OCI-LY3 (cell line): Measurements from ENCODE around the gene PPEF2.

Experiments
- H2AFZ ChIP-seq: fragments of 200-600, 300-600 bp; shearing (Covaris generic); 2 replicates; pipeline ENCODE4 v1.6.0; 2014; ENCODE audit warnings: antibody characterized with exemption, low read depth, low read length
- H3K27ac ChIP-seq: fragments of 200-600, 300-600 bp; sonication (generic); 2 replicates; pipeline ENCODE4 v1.5.1; 2014; ENCODE audit warnings: mild to moderate bottlenecking, low read length, moderate library complexity, mixed read lengths
- H3K27me3 ChIP-seq: fragments of 200-600, 300-600 bp; sonication (generic); 2 replicates; pipeline ENCODE4 v1.6.1; 2014; ENCODE audit warnings: low read depth, low read length, mixed read lengths
- H3K36me3 ChIP-seq: fragments of 200-600, 300-600 bp; sonication (generic); replicated peaks from 2 replicates; pipeline ENCODE3; 2014; ENCODE audit warnings: low read depth, low read length, mixed read lengths
- H3K4me1 ChIP-seq: fragments of 300-600, 200-600 bp; sonication (generic); 2 replicates; pipeline ENCODE4 v1.6.1; 2014; ENCODE audit warnings: low read length, mixed read lengths
- H3K4me2 ChIP-seq: fragments of 200-600, 300-600 bp; sonication (generic); 2 replicates; pipeline ENCODE4 v1.6.1; 2014; ENCODE audit warnings: low read length, mixed read lengths
- H3K4me3 ChIP-seq: fragments of 300-600, 200-600 bp; sonication (generic); 2 replicates; pipeline ENCODE4 v1.5.1; 2014; ENCODE audit warnings: antibody characterized with exemption, mild to moderate bottlenecking, low read length, moderate library complexity
- H3K79me2 ChIP-seq: fragments of 300-600, 200-600 bp; shearing (Covaris generic); 2 replicates; pipeline ENCODE4 v1.6.1; 2014; ENCODE audit warnings: mild to moderate bottlenecking, low read length, mixed read lengths
- H3K9ac ChIP-seq: fragments of 300-600, 200-600 bp; shearing (Covaris generic); 2 replicates; pipeline ENCODE4 v1.6.0; 2014; ENCODE audit warnings: mild to moderate bottlenecking, low read length, moderate library complexity
- H3K9me3 ChIP-seq: fragments of 200-600, 300-600 bp; shearing (Covaris generic); 2 replicates; pipeline ENCODE4 v1.6.1; 2014; ENCODE audit warnings: low read length, mixed read lengths; ENCODE audit not compliant: insufficient read depth
- H4K20me1 ChIP-seq: fragments of 200-600, 300-600 bp; sonication (generic); 2 replicates; pipeline ENCODE4 v1.6.1; 2016; ENCODE audit warnings: low read length, mixed read lengths; ENCODE audit not compliant: insufficient read depth
- CTCF ChIP-seq: fragments of 200-600, 300-600 bp; sonication (generic); IDR thresholded peaks from 2 replicates; pipeline ENCODE4 v1.5.1; 2014; ENCODE audit warnings: antibody characterized with exemption, low read length, low read depth
- EZH2phosphoT487 ChIP-seq: fragments of 200-600 bp; shearing (Covaris generic); IDR thresholded peaks from 2 replicates; pipeline ENCODE4 v1.6.1; 2018; ENCODE audit warnings: antibody characterized with exemption, mixed run types, low read depth

The PPEF2 gene

GRCh38 chr4:75878246-75878756 lies 24.0 kb downstream of the PPEF2 start:
- no peak for TF ChIP-seq EZH2phosphoT487
- no peak for TF ChIP-seq CTCF
- Histone ChIP-seq H3K4me1 (no peaks in the 10 kb centered on the region), H3K9ac (no peak overlapping the region), H3K9me3 (no peaks in the 10 kb centered on the region), H3K4me3 (no peak overlapping the region), H3K79me2 (no peaks in the 10 kb centered on the region), H3K36me3 (no peaks in the 10 kb centered on the region), H3K27me3 (peaks cover 14% of the 10 kb centered on the region), H3K4me2 (no peak overlapping the region), H3K27ac (no peak overlapping the region), H4K20me1 (no peaks in the 10 kb centered on the region), H2AFZ (no peak overlapping the region)

DNA sequence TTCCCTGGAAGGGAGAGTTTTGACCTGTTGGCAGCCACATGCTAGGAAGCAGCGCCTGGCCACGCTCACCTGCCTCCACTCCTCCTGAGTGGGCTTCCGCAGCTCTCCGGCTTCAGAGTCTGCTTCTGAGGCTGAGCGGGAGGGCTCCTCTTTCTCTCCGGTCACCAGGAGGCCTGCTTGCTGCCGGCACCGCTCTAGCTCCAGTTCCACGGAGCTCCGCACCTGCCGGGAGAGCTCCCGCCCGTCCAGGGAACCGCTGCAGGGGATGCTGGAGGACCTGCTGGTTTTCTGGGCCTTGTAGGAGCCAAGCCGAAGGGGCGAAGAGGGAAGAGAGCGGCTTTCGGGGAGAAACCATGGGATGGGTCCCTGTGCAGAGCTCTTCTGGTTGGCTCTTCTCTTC lies 26.0 kb downstream of the PPEF2 start:
- H3K9ac ChIP-seq = no peak overlapping the region
- H3K27ac ChIP-seq = no peak overlapping the region
- no peak for TF ChIP-seq CTCF
- TF ChIP-seq EZH2phosphoT487 = no peak
- H3K36me3 ChIP-seq = no peaks in the 10 kb centered on the region
- H3K9me3 ChIP-seq = no peaks in the 10 kb centered on the region
- no peak overlapping the region for H2AFZ ChIP-seq
- H3K4me2 ChIP-seq = no peak overlapping the region
- no peaks in the 10 kb centered on the region for H3K79me2 ChIP-seq
- H3K4me3 ChIP-seq = no peak overlapping the region
- H3K4me1 ChIP-seq = no peaks in the 10 kb centered on the region
- peaks cover 14% of the 10 kb centered on the region for H3K27me3 ChIP-seq
- no peaks in the 10 kb centered on the region for H4K20me1 ChIP-seq

- Histone ChIP-seq H3K36me3 (no peaks in the 10 kb centered on the region), H3K4me2 (no peak overlapping the region), H3K27me3 (no peaks in the 10 kb centered on the region), H2AFZ (no peak overlapping the region), H4K20me1 (no peaks in the 10 kb centered on the region), H3K9me3 (no peaks in the 10 kb centered on the region), H3K4me1 (no peaks in the 10 kb centered on the region), H3K9ac (no peak overlapping the region), H3K4me3 (no peak overlapping the region), H3K79me2 (no peaks in the 10 kb centered on the region), H3K27ac (no peak overlapping the region)
- TF ChIP-seq EZH2phosphoT487 (no peak), CTCF (no peak)
Observed at GRCh38 chr4:75869100-75869499, 33.2 kb downstream of the PPEF2 start.

- no peaks in the 10 kb centered on the region for H3K27me3 ChIP-seq
- no peak overlapping the region for H3K27ac ChIP-seq
- H2AFZ ChIP-seq = no peak overlapping the region
- TF ChIP-seq CTCF (no peak), EZH2phosphoT487 (no peak)
- no peaks in the 10 kb centered on the region for H3K4me1 ChIP-seq
- H3K4me3 ChIP-seq = no peak overlapping the region
- no peak overlapping the region for H3K9ac ChIP-seq
- H3K36me3 ChIP-seq = no peaks in the 10 kb centered on the region
- no peaks in the 10 kb centered on the region for H3K79me2 ChIP-seq
- H3K4me2 ChIP-seq = no peak overlapping the region
- no peaks in the 10 kb centered on the region for H4K20me1 ChIP-seq
- H3K9me3 ChIP-seq = no peaks in the 10 kb centered on the region
Observed at GRCh38 chr4:75867130-75867529, 35.1 kb downstream of the PPEF2 start.
